Mesothelial cell of epicardium (in vitro differentiated cells): ENCODE measurements around the gene CENPS. TPM values are rescaled to one million over a fixed set of nuclear protein-coding genes. Genes with fewer than 3 reads are reported as not detected.

Source experiments
- DNase-seq, 2 experiments: peaks; one replicate each; pipeline ENCODE4 v3.0.0; 2021; ENCODE audit warnings: low spot score in 2 of 2; ENCODE audit not compliant: unreplicated experiment in 2 of 2
- H3K27ac Mint-ChIP-seq: 2 replicates; pipeline ENCODE4 v1.8.0; 2021; ENCODE audit warnings: mixed read lengths
- H3K27me3 Mint-ChIP-seq: 2 replicates; pipeline ENCODE4 v1.8.0; 2021; ENCODE audit warnings: low read depth, mixed read lengths
- H3K36me3 Mint-ChIP-seq: 2 replicates; pipeline ENCODE4 v1.8.0; 2021; ENCODE audit warnings: mixed read lengths
- H3K4me1 Mint-ChIP-seq: 2 replicates; pipeline ENCODE4 v1.8.0; 2021; ENCODE audit warnings: mixed read lengths
- H3K4me3 Mint-ChIP-seq: 2 replicates; pipeline ENCODE4 v1.8.0; 2021; ENCODE audit warnings: mild to moderate bottlenecking, moderate library complexity, mixed read lengths
- H3K9me3 Mint-ChIP-seq: 2 replicates; pipeline ENCODE4 v1.8.0; 2021; ENCODE audit warnings: mixed read lengths
- total RNA-seq: library from RNA; stranded (reverse); gene quantifications from 3 replicates; pipeline ENCODE4 v1.2.1, GENCODE V29; 2021
- TF ChIP-seq, protein P1 (sequence below): fragments of 200-600 bp; sonication (generic); IDR thresholded peaks from one replicate; pipeline ENCODE4 v1.5.0; 2021; ENCODE audit warnings: antibody characterized with exemption; ENCODE audit not compliant: unreplicated experiment

Gene CENPS
- total RNA-seq, 1 donor from 2014 or later: 12.1 TPM

DNA sequence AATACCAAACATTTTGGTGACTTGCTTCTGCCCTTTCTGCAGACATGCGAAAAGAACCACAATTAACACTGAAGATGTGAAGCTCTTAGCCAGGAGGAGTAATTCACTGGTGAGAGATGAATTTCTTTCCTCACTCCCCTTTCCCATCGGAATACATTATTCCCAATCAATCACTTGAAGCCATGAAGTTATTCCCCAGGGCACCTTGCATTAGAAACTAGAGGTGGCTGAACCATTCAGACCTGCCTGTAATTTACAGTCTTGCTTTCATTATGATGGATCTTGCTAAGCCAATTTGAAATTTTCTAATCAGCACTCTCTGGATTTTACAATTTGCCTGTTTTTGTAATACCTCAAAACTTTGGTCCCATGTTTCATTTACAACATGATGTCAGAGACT, 10.1 kb downstream of the CENPS start:
- DNase-seq: no peak
- Mint-ChIP-seq H3K4me1 (no peaks in the 10 kb centered on the region), H3K4me3 (no peak overlapping the region), H3K36me3 (peaks cover 4% of the 10 kb centered on the region), H3K27ac (no peak overlapping the region), H3K9me3 (no peaks in the 10 kb centered on the region), H3K27me3 (no peaks in the 10 kb centered on the region)
- TF ChIP-seq, protein P1, sequence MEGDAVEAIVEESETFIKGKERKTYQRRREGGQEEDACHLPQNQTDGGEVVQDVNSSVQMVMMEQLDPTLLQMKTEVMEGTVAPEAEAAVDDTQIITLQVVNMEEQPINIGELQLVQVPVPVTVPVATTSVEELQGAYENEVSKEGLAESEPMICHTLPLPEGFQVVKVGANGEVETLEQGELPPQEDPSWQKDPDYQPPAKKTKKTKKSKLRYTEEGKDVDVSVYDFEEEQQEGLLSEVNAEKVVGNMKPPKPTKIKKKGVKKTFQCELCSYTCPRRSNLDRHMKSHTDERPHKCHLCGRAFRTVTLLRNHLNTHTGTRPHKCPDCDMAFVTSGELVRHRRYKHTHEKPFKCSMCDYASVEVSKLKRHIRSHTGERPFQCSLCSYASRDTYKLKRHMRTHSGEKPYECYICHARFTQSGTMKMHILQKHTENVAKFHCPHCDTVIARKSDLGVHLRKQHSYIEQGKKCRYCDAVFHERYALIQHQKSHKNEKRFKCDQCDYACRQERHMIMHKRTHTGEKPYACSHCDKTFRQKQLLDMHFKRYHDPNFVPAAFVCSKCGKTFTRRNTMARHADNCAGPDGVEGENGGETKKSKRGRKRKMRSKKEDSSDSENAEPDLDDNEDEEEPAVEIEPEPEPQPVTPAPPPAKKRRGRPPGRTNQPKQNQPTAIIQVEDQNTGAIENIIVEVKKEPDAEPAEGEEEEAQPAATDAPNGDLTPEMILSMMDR: no peak

DNA sequence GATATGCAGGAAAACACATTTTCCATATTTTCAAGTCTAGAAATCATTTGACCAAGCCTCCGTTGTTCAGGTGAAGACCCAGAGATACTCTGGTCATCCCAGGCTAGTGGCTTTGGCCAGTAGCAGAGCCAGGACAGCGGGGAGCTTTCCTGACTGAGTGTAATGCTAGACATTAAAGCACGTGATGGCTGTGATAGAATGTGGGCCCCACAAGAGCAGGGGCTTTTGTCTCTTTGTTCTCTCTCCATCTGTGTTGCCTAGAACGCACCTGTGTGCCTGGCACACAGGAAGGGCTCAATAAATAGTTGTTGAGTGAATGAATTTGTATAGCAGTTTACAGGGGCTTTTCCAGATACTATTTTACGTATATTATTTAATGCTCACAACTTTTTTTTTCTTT, 10.6 kb downstream of the CENPS start:
- TF ChIP-seq, protein P1: no peak
- Mint-ChIP-seq H3K27me3 (no peaks in the 10 kb centered on the region), H3K4me1 (no peaks in the 10 kb centered on the region), H3K9me3 (no peaks in the 10 kb centered on the region), H3K27ac (no peak overlapping the region), H3K36me3 (peaks cover 4% of the 10 kb centered on the region), H3K4me3 (no peak overlapping the region)
- DNase-seq: no peak

GRCh38 chr1:10444248-10444647, 14.0 kb downstream of the CENPS start:
- Mint-ChIP-seq H3K36me3 (peaks cover 4% of the 10 kb centered on the region), H3K4me3 (no peak overlapping the region), H3K27me3 (no peaks in the 10 kb centered on the region), H3K9me3 (no peaks in the 10 kb centered on the region), H3K27ac (no peak overlapping the region), H3K4me1 (no peaks in the 10 kb centered on the region)
- DNase-seq: no peak
- TF ChIP-seq, protein P1: no peak

GRCh38 chr1:10444795-10445397, 14.7 kb downstream of the CENPS start:
- H3K4me3 Mint-ChIP-seq: no peak overlapping the region

DNA sequence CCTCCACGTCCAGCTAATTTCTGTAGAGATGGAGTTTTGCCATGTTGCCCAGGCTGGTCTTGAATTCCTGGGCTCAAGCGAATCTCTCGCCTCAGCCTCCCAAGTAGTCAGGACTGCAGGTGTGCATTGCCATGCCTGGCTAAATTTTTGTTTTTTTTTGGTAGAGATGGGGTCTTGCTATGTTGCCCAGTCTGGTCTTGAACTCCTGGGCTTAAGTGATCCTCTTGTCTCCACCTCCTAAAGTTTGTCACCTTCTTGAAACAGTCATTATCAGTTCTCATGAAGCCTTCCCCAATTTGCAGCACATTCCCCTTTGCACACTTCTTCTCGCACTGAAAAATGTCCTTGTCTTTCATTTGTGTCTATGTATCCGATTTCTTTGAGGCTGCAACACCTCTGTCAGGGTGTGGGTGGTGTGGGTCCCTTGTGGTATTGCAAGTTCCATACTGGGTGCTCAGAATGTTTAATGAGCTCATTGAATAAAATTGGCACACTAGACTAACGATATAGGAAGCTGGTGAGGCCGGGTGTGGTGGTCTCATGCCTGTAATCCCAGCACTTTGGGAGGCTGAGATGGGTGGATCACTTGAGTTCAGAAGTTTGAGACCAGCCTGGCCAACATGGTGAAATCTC, 16.7 kb downstream of the CENPS start:
- Mint-ChIP-seq H3K9me3 (no peaks in the 10 kb centered on the region), H3K36me3 (peaks cover 2% of the 10 kb centered on the region), H3K4me3 (no peak overlapping the region), H3K27me3 (no peaks in the 10 kb centered on the region), H3K27ac (no peak overlapping the region), H3K4me1 (peaks cover 25% of the 10 kb centered on the region)
- no peak for DNase-seq
- TF ChIP-seq, protein P1: no peak

More at GRCh38 chr1:10444795-10445397, 14.7 kb downstream of the CENPS start:
- H3K4me1 Mint-ChIP-seq: peaks cover 5% of the 10 kb centered on the region
- TF ChIP-seq, protein P1: no peak
- H3K36me3 Mint-ChIP-seq: peaks cover 4% of the 10 kb centered on the region
- no peaks in the 10 kb centered on the region for H3K9me3 Mint-ChIP-seq
- no peaks in the 10 kb centered on the region for H3K27me3 Mint-ChIP-seq
- H3K27ac Mint-ChIP-seq: no peak overlapping the region
- DNase-seq: no peak
